B cell (primary cell): Measurements from ENCODE around the gene EFNA3. TPM values are rescaled to one million over a fixed set of nuclear protein-coding genes. Genes with fewer than 3 reads are reported as not detected.

Source experiments
- ATAC-seq: fragments of 200-7000 bp; cut with Tn5 transposase; one replicate; pipeline ENCODE4 v1.10.0; 2021; ENCODE audit warnings: low read depth, mild to moderate bottlenecking, moderate number of reproducible peaks, moderate library complexity
- CTCF ChIA-PET: fragments of 350-600 bp; sonication (Branson Sonifier 250); formaldehyde crosslinking; loops from one replicate; lab custom pipeline; 2021; ENCODE audit warnings: antibody characterized with exemption, inconsistent platforms; lab: Charles Lee
- POLR2A ChIA-PET: fragments of 350-600 bp; sonication (Branson Sonifier 250); formaldehyde crosslinking; loops from one replicate; lab custom pipeline; 2021; ENCODE audit warnings: antibody characterized with exemption; lab: Charles Lee
- DNase-seq: peaks from one replicate; pipeline ENCODE4 v3.0.0; 2013
- H2AFZ ChIP-seq: 2 replicates; pipeline ENCODE4 v1.6.1; 2012; ENCODE audit warnings: mild to moderate bottlenecking, low read depth, low read length; ENCODE audit not compliant: insufficient read depth, poor library complexity, severe bottlenecking
- H3K27ac ChIP-seq, 2 donors: 1 replicate in 1 of 2; 2 replicates in 1 of 2; pipeline ENCODE4 v1.5.1; 2012 to 2013; ENCODE audit warnings: low read length in 2 of 2, mild to moderate bottlenecking in 2 of 2, moderate library complexity in 1 of 2
- H3K27me3 ChIP-seq, 4 experiments: fragments of 200-600 bp in 1 of 4; sonication (generic) in 1 of 4; replicated peaks in 1 of 4; 1 replicate in 2 of 4; 2 replicates in 2 of 4; pipeline versions ENCODE4 v1.6.1 to v1.7.0; 2013 to 2016; ENCODE audit warnings: low read length in 3 of 4, mild to moderate bottlenecking in 2 of 4, mixed read lengths in 1 of 4, moderate library complexity in 1 of 4; ENCODE audit not compliant: insufficient read depth in 4 of 4, control insufficient read depth in 3 of 4; ENCODE audit errors: control extremely low read depth in 1 of 4
- H3K36me3 ChIP-seq, 2 experiments: replicated peaks in 1 of 2; 1 replicate in 1 of 2; 2 replicates in 1 of 2; pipeline versions ENCODE4 v1.6.1 to v1.7.1; 2013; ENCODE audit warnings: low read length in 1 of 2; ENCODE audit not compliant: insufficient read depth in 2 of 2, control insufficient read depth in 1 of 2; ENCODE audit errors: control extremely low read depth in 1 of 2, extremely low read depth in 1 of 2
- H3K4me1 ChIP-seq, 2 donors: fragments of 200-600 bp in 1 of 2; sonication (generic) in 1 of 2; 1 replicate in 1 of 2; 2 replicates in 1 of 2; pipeline versions ENCODE4 v1.5.1 to v1.6.1; 2013 to 2017; ENCODE audit warnings: low read length in 2 of 2; ENCODE audit not compliant: control insufficient read depth in 2 of 2, insufficient read depth in 2 of 2
- H3K4me2 ChIP-seq: replicated peaks from 2 replicates; pipeline ENCODE3; 2012; ENCODE audit warnings: mild to moderate bottlenecking, low read depth, low read length; ENCODE audit not compliant: poor library complexity, severe bottlenecking
- H3K4me3 ChIP-seq, 5 experiments: fragments of 200-600 bp in 1 of 5; sonication (generic) in 1 of 5; 1 replicate in 3 of 5; 2 replicates in 2 of 5; pipeline versions ENCODE4 v1.5.1 to v1.7.0; 2011 to 2016; ENCODE audit warnings: low read length in 4 of 5, mild to moderate bottlenecking in 4 of 5, low read depth in 2 of 5, control low read depth in 1 of 5, moderate library complexity in 1 of 5; ENCODE audit not compliant: insufficient read depth in 1 of 5; ENCODE audit errors: control extremely low read depth in 1 of 5, extremely low read depth in 1 of 5
- H3K79me2 ChIP-seq: fragments of 200-600 bp; sonication (generic); one replicate; pipeline ENCODE4 v1.6.0; 2016; ENCODE audit warnings: low read length; ENCODE audit not compliant: control insufficient read depth, insufficient read depth
- H3K9ac ChIP-seq: fragments of 200-600 bp; sonication (generic); 2 replicates; pipeline ENCODE4 v1.6.1; 2017; ENCODE audit warnings: mild to moderate bottlenecking, low read length, moderate library complexity
- H3K9me3 ChIP-seq, 3 donors: one replicate each; pipeline versions ENCODE4 v1.6.1 to v1.7.1; 2013; ENCODE audit warnings: low read length in 2 of 3; ENCODE audit not compliant: control insufficient read depth in 2 of 3, insufficient read depth in 1 of 3; ENCODE audit errors: control extremely low read depth in 1 of 3
- H4K20me1 ChIP-seq: 2 replicates; pipeline ENCODE4 v1.6.0; 2012; ENCODE audit warnings: mild to moderate bottlenecking, low read length; ENCODE audit not compliant: insufficient read depth, control insufficient read depth, poor library complexity, severe bottlenecking
- H3K27ac Mint-ChIP-seq: one replicate; pipeline ENCODE4 v1.8.0; 2021; ENCODE audit warnings: mixed read lengths
- H3K27me3 Mint-ChIP-seq: one replicate; pipeline ENCODE4 v1.8.0; 2021; ENCODE audit warnings: mixed read lengths
- H3K4me1 Mint-ChIP-seq: one replicate; pipeline ENCODE4 v1.8.0; 2021; ENCODE audit warnings: mixed read lengths
- H3K4me3 Mint-ChIP-seq: one replicate; pipeline ENCODE4 v1.8.0; 2021; ENCODE audit warnings: mixed read lengths
- H3K9me3 Mint-ChIP-seq: one replicate; pipeline ENCODE4 v1.8.0; 2022; ENCODE audit warnings: mixed read lengths; ENCODE audit not compliant: insufficient read depth
- EZH2 ChIP-seq: IDR thresholded peaks from 2 replicates; pipeline ENCODE4 v1.6.1; 2012; ENCODE audit warnings: borderline replicate concordance, low read depth, mild to moderate bottlenecking, moderate library complexity, low read length; ENCODE audit not compliant: insufficient read depth, poor library complexity, severe bottlenecking
- WGBS: methylation state at CpG from one replicate; pipeline ENCODE4 v1.1.5; 2013; ENCODE audit warnings: missing lambda C conversion rate; ENCODE audit not compliant: insufficient coverage; 5-methylcytosine and 5-hydroxymethylcytosine counted together
- intact Hi-C: fragments of 100-400 bp; cut with micrococcal nuclease; formaldehyde crosslinking; loops from one replicate; pipeline ENCODE4 v1.10.0; 2022
- polyA plus RNA-seq: library from polyadenylated mRNA; depleted of rRNA; stranded (reverse); fragments of >200 nt; gene quantifications from 2 replicates; pipeline ENCODE4 v1.2.3, GENCODE V29; 2012
- total RNA-seq, 2 donors: library from RNA; stranded (reverse); fragments of 120-200 nt in 1 of 2; gene quantifications; 1 replicate in 1 of 2; 2 replicates in 1 of 2; pipeline versions ENCODE4 v1.2.3 to v1.2.4, GENCODE V29; 2013 to 2022
- TF ChIP-seq, protein P1 (sequence below): fragments of 200-600 bp; IDR thresholded peaks from one replicate; pipeline ENCODE4 v1.8.0; 2022; ENCODE audit warnings: antibody characterized with exemption, mild to moderate bottlenecking

Gene EFNA3
- total and polyA plus RNA-seq, 2 donors (not counting 1 experiment from before 2014, with no cell fraction given), result 1.6 to 3.2 TPM

DNA sequence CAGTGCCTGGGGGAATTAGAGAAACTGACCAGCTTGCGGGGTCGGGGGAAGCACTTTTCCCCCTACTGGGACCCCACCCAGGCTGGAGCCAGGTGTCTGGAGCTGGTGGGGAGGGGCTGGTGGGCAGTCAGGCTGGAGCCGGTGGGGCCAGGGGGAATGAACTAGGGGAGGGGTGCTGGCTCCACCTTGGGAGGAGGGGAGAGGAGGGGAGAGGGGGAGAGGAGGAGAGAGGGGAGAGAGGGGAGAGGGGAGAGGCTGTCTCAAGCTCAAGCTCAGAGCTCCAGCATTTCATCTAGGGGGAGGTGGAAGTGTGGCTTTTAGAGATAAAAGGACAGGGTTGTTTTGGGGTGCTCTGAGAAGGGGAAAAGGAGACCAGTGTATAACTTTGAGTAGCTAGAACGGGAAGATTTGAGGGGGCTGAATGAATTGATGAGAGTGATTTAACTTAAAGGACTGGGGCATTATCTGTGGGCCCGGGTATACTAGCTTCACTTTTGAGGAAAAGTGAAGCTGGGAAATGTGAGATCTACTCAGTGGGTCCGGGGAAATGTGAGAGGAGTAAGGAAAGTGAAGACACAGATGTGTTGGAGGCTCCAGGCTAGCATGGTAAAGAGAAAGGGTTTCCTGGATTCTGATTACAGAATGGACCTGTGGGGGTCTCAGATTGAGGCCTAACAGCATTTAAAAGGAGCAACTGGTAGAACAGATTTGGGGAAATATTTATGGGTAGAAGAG, 51.8 kb downstream of the EFNA3 start:
- no peaks in the 10 kb centered on the region for H3K79me2 ChIP-seq
- no peak overlapping the region for H2AFZ ChIP-seq
- DNase-seq (no peak), ATAC-seq (no peak)
- H3K36me3 ChIP-seq, result no peaks in the 10 kb centered on the region
- no peak overlapping the region for H3K9ac ChIP-seq
- WGBS, result 25% methylated on average over 3 of the region's 6 CpGs
- intact Hi-C loops, result no loop called here
- POLR2A ChIA-PET, result interaction anchor here (1.2 kb wide), 2 partner anchors 18 to 40 kb away, joined by 3 to 6 read pairs; no protein-coding TSS in a partner anchor
- Mint-ChIP-seq H3K4me3 (no peak overlapping the region), H3K27ac (no peak overlapping the region), H3K27me3 (peaks cover 37% of the 10 kb centered on the region), H3K4me1 (peaks cover 43% of the 10 kb centered on the region), H3K9me3 (no peaks in the 10 kb centered on the region)
- H3K4me2 ChIP-seq, result no peak overlapping the region
- H3K27me3 ChIP-seq, result peaks cover 0 to 45% (median 27%) of the 10 kb centered on the region in 4 experiments
- peaks cover 0 to 7% (median 0%) of the 10 kb centered on the region in 3 donors for H3K9me3 ChIP-seq
- CTCF ChIA-PET, result interaction anchor here (0.6 to 3.2 kb wide), 8 partner anchors 9 to 256 kb away, joined by 3 to 15 read pairs (median 4); partner anchors contain the start of gene KRTCAP2
- peaks cover 41 to 42% of the 10 kb centered on the region in 2 donors for H3K4me1 ChIP-seq
- H4K20me1 ChIP-seq, result peaks cover 8% of the 10 kb centered on the region
- H3K4me3 ChIP-seq, result no peak overlapping the region
- TF ChIP-seq EZH2, result no peak
- TF ChIP-seq, protein P1, sequence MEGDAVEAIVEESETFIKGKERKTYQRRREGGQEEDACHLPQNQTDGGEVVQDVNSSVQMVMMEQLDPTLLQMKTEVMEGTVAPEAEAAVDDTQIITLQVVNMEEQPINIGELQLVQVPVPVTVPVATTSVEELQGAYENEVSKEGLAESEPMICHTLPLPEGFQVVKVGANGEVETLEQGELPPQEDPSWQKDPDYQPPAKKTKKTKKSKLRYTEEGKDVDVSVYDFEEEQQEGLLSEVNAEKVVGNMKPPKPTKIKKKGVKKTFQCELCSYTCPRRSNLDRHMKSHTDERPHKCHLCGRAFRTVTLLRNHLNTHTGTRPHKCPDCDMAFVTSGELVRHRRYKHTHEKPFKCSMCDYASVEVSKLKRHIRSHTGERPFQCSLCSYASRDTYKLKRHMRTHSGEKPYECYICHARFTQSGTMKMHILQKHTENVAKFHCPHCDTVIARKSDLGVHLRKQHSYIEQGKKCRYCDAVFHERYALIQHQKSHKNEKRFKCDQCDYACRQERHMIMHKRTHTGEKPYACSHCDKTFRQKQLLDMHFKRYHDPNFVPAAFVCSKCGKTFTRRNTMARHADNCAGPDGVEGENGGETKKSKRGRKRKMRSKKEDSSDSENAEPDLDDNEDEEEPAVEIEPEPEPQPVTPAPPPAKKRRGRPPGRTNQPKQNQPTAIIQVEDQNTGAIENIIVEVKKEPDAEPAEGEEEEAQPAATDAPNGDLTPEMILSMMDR, result no peak
- no peak overlapping the region for H3K27ac ChIP-seq

DNA sequence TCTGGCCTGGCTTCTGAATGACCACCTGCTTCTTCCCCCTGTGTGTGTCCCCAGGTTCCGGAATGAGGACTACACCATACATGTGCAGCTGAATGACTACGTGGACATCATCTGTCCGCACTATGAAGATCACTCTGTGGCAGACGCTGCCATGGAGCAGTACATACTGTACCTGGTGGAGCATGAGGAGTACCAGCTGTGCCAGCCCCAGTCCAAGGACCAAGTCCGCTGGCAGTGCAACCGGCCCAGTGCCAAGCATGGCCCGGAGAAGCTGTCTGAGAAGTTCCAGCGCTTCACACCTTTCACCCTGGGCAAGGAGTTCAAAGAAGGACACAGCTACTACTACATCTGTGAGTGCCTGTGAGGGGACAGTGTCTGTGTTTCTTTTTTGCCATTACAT, 52.6 kb downstream of the EFNA3 start:
- H3K79me2 ChIP-seq, result no peaks in the 10 kb centered on the region
- H3K27me3 ChIP-seq, result peaks cover 0 to 38% (median 24%) of the 10 kb centered on the region in 4 experiments
- H3K4me2 ChIP-seq, result no peak overlapping the region
- H2AFZ ChIP-seq, result no peak overlapping the region
- H3K4me1 Mint-ChIP-seq, result peaks cover 45% of the 10 kb centered on the region
- no peak overlapping the region for H3K4me3 ChIP-seq
- WGBS, result 100% methylated on average over 8 of the region's 8 CpGs
- H3K9me3 Mint-ChIP-seq, result no peaks in the 10 kb centered on the region
- DNase-seq, result no peak
- ChIA-PET POLR2A (interaction anchor here (1.2 kb wide), 1 partner anchor 39 kb away, joined by 3 read pairs; no protein-coding TSS in a partner anchor), CTCF (interaction anchor here (1.7 to 3.1 kb wide), 3 partner anchors 36 to 46 kb away, joined by 4 to 15 read pairs (median 7); no protein-coding TSS in a partner anchor)
- H3K9ac ChIP-seq, result no peak overlapping the region
- no peak for ATAC-seq
- H3K27ac Mint-ChIP-seq, result no peak overlapping the region
- peaks cover 0 to 7% (median 0%) of the 10 kb centered on the region in 3 donors for H3K9me3 ChIP-seq
- H3K27me3 Mint-ChIP-seq, result peaks cover 33% of the 10 kb centered on the region
- H3K27ac ChIP-seq, result no peak overlapping the region
- H3K4me3 Mint-ChIP-seq, result no peak overlapping the region
- no peaks in the 10 kb centered on the region for H3K36me3 ChIP-seq
- H4K20me1 ChIP-seq, result peaks cover 8% of the 10 kb centered on the region
- peaks cover 39 to 41% of the 10 kb centered on the region in 2 donors for H3K4me1 ChIP-seq
- no peak for TF ChIP-seq EZH2
- TF ChIP-seq, protein P1, result no peak
- intact Hi-C loops, result no loop called here
